ENCODE results near the gene STC2.
A peak's percentile ranks its signal among the peaks of the same experiment; 100 is the strongest.
"Not testable (repeated sequence)": the region's sequence is repeated elsewhere in the genome, so short reads cannot be mapped to it uniquely, and the experiment has no call there.

The STC2 gene

GRCh38 chr5:173327948-173328843 is at the start of gene STC2:
STC2 (minus strand) TSS chr5:173328414; CDS start chr5:173328193, 221 bp downstream.
- DNase-seq = peak; percentile 22

GRCh38 chr5:173371400-173371799 is 43.2 kb upstream of the STC2 start:
- no peak for DNase-seq

GRCh38 chr5:173363406-173363805 is 35.2 kb upstream of the STC2 start:
- not testable (repeated sequence) for DNase-seq

GRCh38 chr5:173355561-173355960 is 27.3 kb upstream of the STC2 start:
- no peak for DNase-seq

- no peak for DNase-seq
These were observed 26.4 kb upstream of the STC2 start for GRCh38 chr5:173354645-173355044.

- no peak for DNase-seq
These were observed 24.4 kb upstream of the STC2 start for GRCh38 chr5:173352366-173353349.

GRCh38 chr5:173342813-173343755 is 14.9 kb upstream of the STC2 start:
- DNase-seq = no peak

- no peak for DNase-seq
These were observed 13.8 kb upstream of the STC2 start for GRCh38 chr5:173341961-173342430.

- DNase-seq = no peak
These were observed 12.8 kb upstream of the STC2 start for GRCh38 chr5:173340984-173341383.

- no peak for DNase-seq
These were observed 12.2 kb upstream of the STC2 start for GRCh38 chr5:173340451-173340850.

- no peak for DNase-seq
These were observed 11.1 kb upstream of the STC2 start for GRCh38 chr5:173339286-173339685.

- DNase-seq = no peak
These were observed 10.3 kb upstream of the STC2 start for GRCh38 chr5:173338380-173339015.

- no peak for DNase-seq
These were observed 6.6 kb upstream of the STC2 start for GRCh38 chr5:173334808-173335207.

GRCh38 chr5:173333925-173334661 is 5.9 kb upstream of the STC2 start:
- DNase-seq = no peak

- peak; percentile 19 for DNase-seq
These were observed 3.8 kb upstream of the STC2 start for GRCh38 chr5:173331956-173332479.

- DNase-seq = no peak
These were observed 3.1 kb upstream of the STC2 start for GRCh38 chr5:173331287-173331686.

- DNase-seq = no peak
These were observed 2.4 kb upstream of the STC2 start for GRCh38 chr5:173330338-173331206.

- DNase-seq = no peak
These were observed 1.5 kb upstream of the STC2 start for GRCh38 chr5:173329491-173330337.
